DMS 273 treated with DMSO at 0.1 percent for 48 hours (cell line): Measurements from ENCODE around the gene ZNF43.
A peak's percentile ranks its signal among the peaks of the same experiment; 100 is the strongest.
"Not testable (repeated sequence)": the region's sequence is repeated elsewhere in the genome, so short reads cannot be mapped to it uniquely, and the experiment has no call there.

ENCODE experiments used
- DNase-seq: peaks from one replicate; lab custom pipeline; 2025; lab: John Stamatoyannopoulos, UW

ZNF43 gene

GRCh38 chr19:21835810-21836444 is at the start of gene ZNF43:
Gene ZNF43 (minus strand): TSS chr19:21836182. CDS start chr19:21836038, 144 bp downstream.
- peak; percentile 91 for DNase-seq

GRCh38 chr19:21885516-21885915 is 49.5 kb upstream of the ZNF43 start:
- not testable (repeated sequence) for DNase-seq

GRCh38 chr19:21884786-21885185 is 48.8 kb upstream of the ZNF43 start:
- not testable (repeated sequence) for DNase-seq

- DNase-seq: no peak
Measured at GRCh38 chr19:21883516-21883915, 47.5 kb upstream of the ZNF43 start.

GRCh38 chr19:21880761-21881160 is 44.8 kb upstream of the ZNF43 start:
- DNase-seq: not testable (repeated sequence)

- DNase-seq: no peak
Measured at GRCh38 chr19:21878646-21879045, 42.7 kb upstream of the ZNF43 start.

- DNase-seq: no peak
Measured at GRCh38 chr19:21877976-21878375, 42.0 kb upstream of the ZNF43 start.

- DNase-seq: not testable (repeated sequence)
Measured at GRCh38 chr19:21876608-21877007, 40.6 kb upstream of the ZNF43 start.

- no peak for DNase-seq
Measured at GRCh38 chr19:21856773-21857514, 21.0 kb upstream of the ZNF43 start.

GRCh38 chr19:21851596-21852345 is 15.8 kb upstream of the ZNF43 start:
- peak; percentile 88 for DNase-seq

- DNase-seq: no peak
Measured at GRCh38 chr19:21850656-21851255, 14.8 kb upstream of the ZNF43 start.

- DNase-seq: no peak
Measured at GRCh38 chr19:21848706-21849105, 12.7 kb upstream of the ZNF43 start.

- DNase-seq: no peak
Measured at GRCh38 chr19:21843081-21843480, 7.1 kb upstream of the ZNF43 start.

- DNase-seq: no peak
Measured at GRCh38 chr19:21841488-21842097, 5.6 kb upstream of the ZNF43 start.

GRCh38 chr19:21841081-21841480 is 5.1 kb upstream of the ZNF43 start:
- DNase-seq: no peak

GRCh38 chr19:21839976-21840375 is 4.0 kb upstream of the ZNF43 start:
- no peak for DNase-seq

- DNase-seq: no peak
Measured at GRCh38 chr19:21838646-21839045, 2.7 kb upstream of the ZNF43 start.

- no peak for DNase-seq
Measured at GRCh38 chr19:21835429-21835809, 563 bp downstream of the ZNF43 start.

GRCh38 chr19:21833733-21834132 is 2.2 kb downstream of the ZNF43 start:
- DNase-seq: no peak

- no peak for DNase-seq
Measured at GRCh38 chr19:21824679-21825078, 11.3 kb downstream of the ZNF43 start.

- no peak for DNase-seq
Measured at GRCh38 chr19:21823224-21823623, 12.8 kb downstream of the ZNF43 start.

- DNase-seq: no peak
Measured at GRCh38 chr19:21812448-21812847, 23.5 kb downstream of the ZNF43 start.
